ENCODE data around the gene NFKBIL1.

NFKBIL1 gene

DNA sequence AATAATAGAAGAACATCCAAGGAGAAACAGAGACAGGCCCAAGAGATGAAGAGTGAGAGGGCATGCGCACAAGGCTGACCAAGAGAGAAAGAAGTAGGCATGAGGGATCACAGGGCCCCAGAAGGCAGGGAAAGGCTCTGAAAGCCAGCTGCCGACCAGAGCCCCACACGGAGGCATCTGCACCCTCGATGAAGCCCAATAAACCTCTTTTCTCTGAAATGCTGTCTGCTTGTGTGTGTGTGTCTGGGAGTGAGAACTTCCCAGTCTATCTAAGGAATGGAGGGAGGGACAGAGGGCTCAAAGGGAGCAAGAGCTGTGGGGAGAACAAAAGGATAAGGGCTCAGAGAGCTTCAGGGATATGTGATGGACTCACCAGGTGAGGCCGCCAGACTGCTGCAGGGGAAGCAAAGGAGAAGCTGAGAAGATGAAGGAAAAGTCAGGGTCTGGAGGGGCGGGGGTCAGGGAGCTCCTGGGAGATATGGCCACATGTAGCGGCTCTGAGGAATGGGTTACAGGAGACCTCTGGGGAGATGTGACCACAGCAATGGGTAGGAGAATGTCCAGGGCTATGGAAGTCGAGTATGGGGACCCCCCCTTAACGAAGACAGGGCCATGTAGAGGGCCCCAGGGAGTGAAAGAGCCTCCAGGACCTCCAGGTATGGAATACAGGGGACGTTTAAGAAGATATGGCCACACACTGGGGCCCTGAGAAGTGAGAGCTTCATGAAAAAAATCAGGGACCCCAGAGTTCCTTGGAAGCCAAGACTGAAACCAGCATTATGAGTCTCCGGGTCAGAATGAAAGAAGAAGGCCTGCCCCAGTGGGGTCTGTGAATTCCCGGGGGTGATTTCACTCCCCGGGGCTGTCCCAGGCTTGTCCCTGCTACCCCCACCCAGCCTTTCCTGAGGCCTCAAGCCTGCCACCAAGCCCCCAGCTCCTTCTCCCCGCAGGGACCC is 27.0 kb downstream of the NFKBIL1 start:
- no peak for TF ChIP-seq CTCF (IDR thresholded peaks at IDR 0.05)
- H3K27ac ChIP-seq, result no peak overlapping the region

GRCh38 chr6:31575335-31575901 is 28.0 kb downstream of the NFKBIL1 start, which contains the start of gene TNF:
TNF (plus strand) TSS chr6:31575565; CDS start chr6:31575742, 177 bp downstream.
- H3K27ac ChIP-seq, result no peak within 1 kb of the TSS

DNA sequence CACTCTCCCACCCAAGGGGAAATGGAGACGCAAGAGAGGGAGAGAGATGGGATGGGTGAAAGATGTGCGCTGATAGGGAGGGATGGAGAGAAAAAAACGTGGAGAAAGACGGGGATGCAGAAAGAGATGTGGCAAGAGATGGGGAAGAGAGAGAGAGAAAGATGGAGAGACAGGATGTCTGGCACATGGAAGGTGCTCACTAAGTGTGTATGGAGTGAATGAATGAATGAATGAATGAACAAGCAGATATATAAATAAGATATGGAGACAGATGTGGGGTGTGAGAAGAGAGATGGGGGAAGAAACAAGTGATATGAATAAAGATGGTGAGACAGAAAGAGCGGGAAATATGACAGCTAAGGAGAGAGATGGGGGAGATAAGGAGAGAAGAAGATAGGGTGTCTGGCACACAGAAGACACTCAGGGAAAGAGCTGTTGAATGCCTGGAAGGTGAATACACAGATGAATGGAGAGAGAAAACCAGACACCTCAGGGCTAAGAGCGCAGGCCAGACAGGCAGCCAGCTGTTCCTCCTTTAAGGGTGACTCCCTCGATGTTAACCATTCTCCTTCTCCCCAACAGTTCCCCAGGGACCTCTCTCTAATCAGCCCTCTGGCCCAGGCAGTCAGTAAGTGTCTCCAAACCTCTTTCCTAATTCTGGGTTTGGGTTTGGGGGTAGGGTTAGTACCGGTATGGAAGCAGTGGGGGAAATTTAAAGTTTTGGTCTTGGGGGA is 28.7 kb downstream of the NFKBIL1 start:
- TF ChIP-seq CTCF (IDR thresholded peaks at IDR 0.05) (no peak), ZFX (IDR thresholded peaks at IDR 0.05; ENCODE audit: borderline replicate concordance) (no peak)

More at GRCh38 chr6:31575335-31575901, 28.0 kb downstream of the NFKBIL1 start, which contains the start of gene TNF:
- TF ChIP-seq ZFX (IDR thresholded peaks at IDR 0.05; ENCODE audit: borderline replicate concordance), result no peak
- no peak for TF ChIP-seq CTCF (IDR thresholded peaks at IDR 0.05)

GRCh38 chr6:31576897-31577578 is 29.6 kb downstream of the NFKBIL1 start:
- no peak overlapping the region for H3K27ac ChIP-seq
- TF ChIP-seq CTCF (IDR thresholded peaks at IDR 0.05) (no peak), ZFX (IDR thresholded peaks at IDR 0.05; ENCODE audit: borderline replicate concordance) (no peak)

More for the DNA sequence above, 28.7 kb downstream of the NFKBIL1 start:
- H3K27ac ChIP-seq, result no peak overlapping the region

DNA sequence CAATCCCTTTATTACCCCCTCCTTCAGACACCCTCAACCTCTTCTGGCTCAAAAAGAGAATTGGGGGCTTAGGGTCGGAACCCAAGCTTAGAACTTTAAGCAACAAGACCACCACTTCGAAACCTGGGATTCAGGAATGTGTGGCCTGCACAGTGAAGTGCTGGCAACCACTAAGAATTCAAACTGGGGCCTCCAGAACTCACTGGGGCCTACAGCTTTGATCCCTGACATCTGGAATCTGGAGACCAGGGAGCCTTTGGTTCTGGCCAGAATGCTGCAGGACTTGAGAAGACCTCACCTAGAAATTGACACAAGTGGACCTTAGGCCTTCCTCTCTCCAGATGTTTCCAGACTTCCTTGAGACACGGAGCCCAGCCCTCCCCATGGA is 30.2 kb downstream of the NFKBIL1 start:
- no peak for TF ChIP-seq ZFX (IDR thresholded peaks at IDR 0.05; ENCODE audit: borderline replicate concordance)
- TF ChIP-seq CTCF (IDR thresholded peaks at IDR 0.05), result no peak
- H3K27ac ChIP-seq, result no peak overlapping the region

DNA sequence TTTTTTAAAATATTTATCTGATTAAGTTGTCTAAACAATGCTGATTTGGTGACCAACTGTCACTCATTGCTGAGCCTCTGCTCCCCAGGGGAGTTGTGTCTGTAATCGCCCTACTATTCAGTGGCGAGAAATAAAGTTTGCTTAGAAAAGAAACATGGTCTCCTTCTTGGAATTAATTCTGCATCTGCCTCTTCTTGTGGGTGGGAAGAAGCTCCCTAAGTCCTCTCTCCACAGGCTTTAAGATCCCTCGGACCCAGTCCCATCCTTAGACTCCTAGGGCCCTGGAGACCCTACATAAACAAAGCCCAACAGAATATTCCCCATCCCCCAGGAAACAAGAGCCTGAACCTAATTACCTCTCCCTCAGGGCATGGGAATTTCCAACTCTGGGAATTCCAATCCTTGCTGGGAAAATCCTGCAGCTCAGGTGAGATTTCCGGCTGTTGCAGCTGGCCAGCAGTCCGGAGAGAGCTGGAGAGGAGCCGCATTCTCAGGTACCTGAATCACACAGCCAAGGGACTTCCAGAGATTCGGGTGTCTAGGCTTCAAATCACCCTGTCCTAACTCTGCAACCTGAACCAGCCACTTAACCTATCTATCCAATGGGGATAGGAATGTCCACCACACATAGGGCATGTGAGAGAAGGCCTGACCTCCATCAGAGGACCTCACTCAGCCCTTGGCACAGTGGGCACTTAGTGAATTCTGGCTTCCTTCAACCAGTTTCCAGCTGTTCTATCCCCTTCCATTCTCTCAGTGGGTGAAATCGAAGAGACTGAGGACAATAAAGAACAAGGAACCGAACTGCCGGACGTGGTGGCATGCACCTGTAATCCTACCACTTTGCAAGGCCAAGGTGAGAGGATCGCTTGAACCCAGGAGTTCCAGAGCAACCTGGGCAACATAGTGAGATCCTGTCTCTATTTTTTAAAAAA is 31.0 kb downstream of the NFKBIL1 start:
- no peak overlapping the region for H3K27ac ChIP-seq
- TF ChIP-seq ZFX (IDR thresholded peaks at IDR 0.05; ENCODE audit: borderline replicate concordance) (no peak), CTCF (IDR thresholded peaks at IDR 0.05) (no peak)
